Neural crest cell (in vitro differentiated cells): ENCODE data around the gene C14orf180. TPM values are rescaled to one million over a fixed set of nuclear protein-coding genes. Genes with fewer than 3 reads are reported as not detected.

Experiments used
- DNase-seq: peaks from one replicate; pipeline ENCODE4 v3.0.0; 2021; ENCODE audit warnings: low read depth, mixed read lengths, low spot score
- H3K27ac Mint-ChIP-seq: one replicate; pipeline ENCODE4 v1.8.0; 2021; ENCODE audit warnings: mild to moderate bottlenecking, mixed read lengths; ENCODE audit not compliant: unreplicated experiment
- H3K27me3 Mint-ChIP-seq: 2 replicates; pipeline ENCODE4 v1.8.0; 2021; ENCODE audit warnings: low read depth, mild to moderate bottlenecking, mixed read lengths
- H3K36me3 Mint-ChIP-seq: 2 replicates; pipeline ENCODE4 v1.8.0; 2021; ENCODE audit warnings: low read depth, mild to moderate bottlenecking, mixed read lengths
- H3K4me1 Mint-ChIP-seq: 2 replicates; pipeline ENCODE4 v1.8.0; 2021; ENCODE audit warnings: mixed read lengths
- H3K4me3 Mint-ChIP-seq: one replicate; pipeline ENCODE4 v1.8.0; 2021; ENCODE audit warnings: mild to moderate bottlenecking, mixed read lengths
- H3K9me3 Mint-ChIP-seq: 2 replicates; pipeline ENCODE4 v1.8.0; 2021; ENCODE audit warnings: mixed read lengths
- CTCF ChIP-seq: fragments of 200-600 bp; sonication (generic); conservative IDR thresholded peaks from 2 replicates; pipeline ENCODE4 v1.5.0; 2021; ENCODE audit warnings: antibody characterized with exemption, mild to moderate bottlenecking
- total RNA-seq: library from RNA; stranded (reverse); gene quantifications from 2 replicates; pipeline ENCODE4 v1.2.1, GENCODE V29; 2021

Gene C14orf180
- total RNA-seq, 1 donor from 2014 or later: not detected

- Mint-ChIP-seq H3K9me3 (no peaks in the 10 kb centered on the region), H3K36me3 (no peaks in the 10 kb centered on the region), H3K4me1 (peaks cover 15% of the 10 kb centered on the region), H3K27me3 (no peaks in the 10 kb centered on the region), H3K4me3 (no peak overlapping the region), H3K27ac (no peak overlapping the region)
- TF ChIP-seq CTCF: no peak
- no peak for DNase-seq
Measured at GRCh38 chr14:104571246-104571645, 8.3 kb upstream of the C14orf180 start.

- Mint-ChIP-seq H3K9me3 (no peaks in the 10 kb centered on the region), H3K4me3 (no peak overlapping the region), H3K4me1 (peaks cover 15% of the 10 kb centered on the region), H3K27ac (no peak overlapping the region), H3K27me3 (no peaks in the 10 kb centered on the region), H3K36me3 (no peaks in the 10 kb centered on the region)
- DNase-seq: no peak
- TF ChIP-seq CTCF: no peak
Measured at GRCh38 chr14:104572024-104572626, 7.4 kb upstream of the C14orf180 start.

DNA sequence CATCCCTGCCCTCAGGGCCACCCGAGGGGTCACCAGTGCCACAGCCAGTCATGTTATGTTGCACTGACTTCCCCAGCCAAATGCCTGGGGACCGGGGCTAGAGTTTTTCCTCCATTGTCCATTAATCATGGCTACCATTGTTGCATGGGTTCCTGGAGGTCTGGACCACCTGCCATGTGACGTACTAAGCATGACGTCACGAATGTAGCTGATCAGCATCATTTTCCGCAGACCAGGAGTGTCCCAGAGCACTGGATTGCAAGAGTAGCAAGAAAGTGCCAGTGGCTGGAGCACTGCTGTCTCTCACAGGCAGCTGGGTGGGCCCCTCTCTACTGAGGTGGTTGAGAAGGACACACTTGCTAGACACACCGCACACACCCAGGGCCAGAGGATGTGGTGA lies 6.9 kb upstream of the C14orf180 start:
- no peaks in the 10 kb centered on the region for H3K36me3 Mint-ChIP-seq
- no peak for DNase-seq
- H3K27me3 Mint-ChIP-seq: no peaks in the 10 kb centered on the region
- H3K27ac Mint-ChIP-seq: no peak overlapping the region
- no peaks in the 10 kb centered on the region for H3K9me3 Mint-ChIP-seq
- H3K4me3 Mint-ChIP-seq: no peak overlapping the region
- H3K4me1 Mint-ChIP-seq: peaks cover 15% of the 10 kb centered on the region
- TF ChIP-seq CTCF: no peak

GRCh38 chr14:104573930-104574329 lies 5.6 kb upstream of the C14orf180 start:
- DNase-seq: no peak
- TF ChIP-seq CTCF: no peak
- no peaks in the 10 kb centered on the region for H3K27me3 Mint-ChIP-seq
- no peak overlapping the region for H3K4me3 Mint-ChIP-seq
- H3K4me1 Mint-ChIP-seq: peaks cover 15% of the 10 kb centered on the region
- no peaks in the 10 kb centered on the region for H3K9me3 Mint-ChIP-seq
- peak overlapping the region; percentile 9 for H3K27ac Mint-ChIP-seq
- no peaks in the 10 kb centered on the region for H3K36me3 Mint-ChIP-seq

GRCh38 chr14:104574536-104574935 lies 5.0 kb upstream of the C14orf180 start:
- H3K27me3 Mint-ChIP-seq: no peaks in the 10 kb centered on the region
- H3K4me3 Mint-ChIP-seq: no peak overlapping the region
- no peak for DNase-seq
- H3K27ac Mint-ChIP-seq: peak overlapping the region; percentile 9
- H3K9me3 Mint-ChIP-seq: no peaks in the 10 kb centered on the region
- H3K36me3 Mint-ChIP-seq: no peaks in the 10 kb centered on the region
- peaks cover 15% of the 10 kb centered on the region for H3K4me1 Mint-ChIP-seq
- TF ChIP-seq CTCF: no peak
